ENCODE data around the gene HAO1. TPM values are rescaled to one million over a fixed set of nuclear protein-coding genes. Genes with fewer than 3 reads are reported as not detected.

The HAO1 gene
- total and polyA plus RNA-seq, 8 donors = not detected

GRCh38 chr20:7974785-7975435 is 34.7 kb upstream of the HAO1 start:
- intact Hi-C loops (cut with DNase I; ENCODE audit: low total_unique reads) = no loop called here
- no peak for DNase-seq
- 84 to 91% (median 89%) methylated on average over 4 of the region's 4 CpGs for WGBS, 5 donors
- no peak for TF ChIP-seq POLR2A (IDR thresholded peaks at IDR 0.05)
- TF ChIP-seq EP300 (IDR thresholded peaks at IDR 0.05) = no peak
- TF ChIP-seq POLR2AphosphoS5 (IDR thresholded peaks at IDR 0.05) = no peak
- TF ChIP-seq CTCF (IDR thresholded peaks at IDR 0.05) = no peak
- H3K27me3 ChIP-seq = no peaks in the 10 kb centered on the region
- no peak overlapping the region for H3K27ac ChIP-seq
- no peak overlapping the region for H3K4me3 ChIP-seq
- peaks cover 0 to 13% (median 4%) of the 10 kb centered on the region in 4 donors for H3K36me3 ChIP-seq
- H3K9me3 ChIP-seq = no peaks in the 10 kb centered on the region
- no peaks in the 10 kb centered on the region for H3K4me1 ChIP-seq

- Histone ChIP-seq H3K27me3 (no peaks in the 10 kb centered on the region), H3K9me3 (no peaks in the 10 kb centered on the region), H3K4me3 (no peak overlapping the region), H3K36me3 (peaks cover 0 to 1% (median 0%) of the 10 kb centered on the region in 4 donors), H3K27ac (no peak overlapping the region), H3K4me1 (no peaks in the 10 kb centered on the region)
- intact Hi-C loops (cut with DNase I; ENCODE audit: low total_unique reads) = no loop called here
- no peak for DNase-seq
- TF ChIP-seq CTCF (IDR thresholded peaks at IDR 0.05) (no peak), EP300 (IDR thresholded peaks at IDR 0.05) (no peak), POLR2AphosphoS5 (IDR thresholded peaks at IDR 0.05) (no peak), POLR2A (IDR thresholded peaks at IDR 0.05) (no peak)
- WGBS, 5 donors = 88 to 100% (median 95%) methylated on average over 2 of the region's 2 CpGs
These were observed 31.4 kb upstream of the HAO1 start for GRCh38 chr20:7971536-7972280.

- 57 to 79% (median 67%) methylated on average over 4 of the region's 4 CpGs for WGBS, 5 donors
- no peaks in the 10 kb centered on the region for H3K36me3 ChIP-seq
- H3K27me3 ChIP-seq = no peaks in the 10 kb centered on the region
- DNase-seq = no peak
- H3K4me3 ChIP-seq = no peak overlapping the region
- TF ChIP-seq EP300 (IDR thresholded peaks at IDR 0.05) (no peak), POLR2A (IDR thresholded peaks at IDR 0.05) (no peak), POLR2AphosphoS5 (IDR thresholded peaks at IDR 0.05) (no peak), CTCF (IDR thresholded peaks at IDR 0.05) (no peak)
- no peak overlapping the region for H3K27ac ChIP-seq
- H3K9me3 ChIP-seq = no peaks in the 10 kb centered on the region
- no peaks in the 10 kb centered on the region for H3K4me1 ChIP-seq
- intact Hi-C loops (cut with DNase I; ENCODE audit: low total_unique reads) = no loop called here
These were observed 27.1 kb upstream of the HAO1 start for GRCh38 chr20:7967199-7967844.

GRCh38 chr20:7966176-7966575 is 25.9 kb upstream of the HAO1 start:
- peak in 1 of 2 donors; percentile 7 for DNase-seq
- TF ChIP-seq POLR2A (IDR thresholded peaks at IDR 0.05) (no peak), EP300 (IDR thresholded peaks at IDR 0.05) (no peak), POLR2AphosphoS5 (IDR thresholded peaks at IDR 0.05) (no peak), CTCF (IDR thresholded peaks at IDR 0.05) (no peak)
- intact Hi-C loops (cut with DNase I; ENCODE audit: low total_unique reads) = no loop called here
- H3K4me3 ChIP-seq = no peak overlapping the region
- H3K4me1 ChIP-seq = no peaks in the 10 kb centered on the region
- no peaks in the 10 kb centered on the region for H3K27me3 ChIP-seq
- H3K9me3 ChIP-seq = no peaks in the 10 kb centered on the region
- H3K36me3 ChIP-seq = no peaks in the 10 kb centered on the region
- no peak overlapping the region for H3K27ac ChIP-seq
- 19 to 38% (median 23%) methylated on average over 3 of the region's 3 CpGs for WGBS, 5 donors
